Epithelial cell of prostate (primary cell): ENCODE measurements around the gene ARTN.

Source experiments
- DNase-seq: peaks from one replicate; pipeline ENCODE4 v3.0.0-alpha.2; 2011; ENCODE audit warnings: low read depth, low spot score
- H3K27ac ChIP-seq: fragments of 450-650 bp; 2 replicates; pipeline ENCODE4 v1.5.1; 2017; ENCODE audit warnings: mild to moderate bottlenecking

The ARTN gene

DNA sequence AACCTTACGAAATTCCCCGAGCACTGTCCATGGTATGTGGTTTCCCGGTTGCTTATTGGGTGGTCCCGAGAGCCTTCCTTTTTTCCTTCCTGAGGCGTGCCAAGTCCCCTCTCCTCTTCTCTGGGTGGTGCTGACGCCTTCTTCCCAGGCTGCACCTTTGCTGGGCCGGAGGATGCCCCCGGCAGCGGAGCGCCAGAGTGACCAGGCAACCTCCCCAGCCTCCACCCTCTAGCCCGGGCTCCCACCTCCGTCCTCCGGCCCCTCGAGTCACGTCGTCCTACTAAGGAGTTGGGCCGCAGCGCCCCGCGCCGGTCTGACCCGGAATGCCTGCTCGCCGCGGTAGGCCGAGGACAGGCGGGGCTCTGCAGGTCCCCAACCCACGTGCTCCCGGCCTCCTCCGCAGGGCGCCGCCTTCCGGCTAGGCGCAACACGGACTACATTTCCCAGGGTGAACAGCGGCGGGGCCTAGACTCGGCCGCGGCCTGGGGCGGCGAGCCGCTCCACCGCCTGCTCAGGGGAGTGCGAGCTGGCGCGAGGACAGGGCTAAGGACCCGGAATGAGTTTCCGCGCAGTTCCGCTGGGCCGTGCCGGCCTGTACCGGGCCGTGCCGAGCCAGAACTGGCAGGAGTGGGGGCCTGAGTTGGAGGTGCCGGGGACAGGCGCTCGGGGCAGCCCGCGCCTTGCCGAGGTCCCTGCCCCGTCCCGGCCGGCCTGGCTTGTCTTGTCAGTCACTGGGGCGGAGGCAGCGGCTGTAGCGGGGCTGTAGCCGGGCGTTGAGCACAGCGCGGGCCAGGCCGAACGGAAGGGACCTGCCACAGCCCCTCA, 12.8 kb downstream of the ARTN start, which contains the start of gene IPO13:
Gene IPO13 (plus strand): TSS at position 715 of the 825 bp plus-strand sequence. CDS start 651 bp downstream, outside the sequence.
- peak within 1 kb of the TSS; percentile 77 for H3K27ac ChIP-seq
- peak; percentile 83 for DNase-seq

DNA sequence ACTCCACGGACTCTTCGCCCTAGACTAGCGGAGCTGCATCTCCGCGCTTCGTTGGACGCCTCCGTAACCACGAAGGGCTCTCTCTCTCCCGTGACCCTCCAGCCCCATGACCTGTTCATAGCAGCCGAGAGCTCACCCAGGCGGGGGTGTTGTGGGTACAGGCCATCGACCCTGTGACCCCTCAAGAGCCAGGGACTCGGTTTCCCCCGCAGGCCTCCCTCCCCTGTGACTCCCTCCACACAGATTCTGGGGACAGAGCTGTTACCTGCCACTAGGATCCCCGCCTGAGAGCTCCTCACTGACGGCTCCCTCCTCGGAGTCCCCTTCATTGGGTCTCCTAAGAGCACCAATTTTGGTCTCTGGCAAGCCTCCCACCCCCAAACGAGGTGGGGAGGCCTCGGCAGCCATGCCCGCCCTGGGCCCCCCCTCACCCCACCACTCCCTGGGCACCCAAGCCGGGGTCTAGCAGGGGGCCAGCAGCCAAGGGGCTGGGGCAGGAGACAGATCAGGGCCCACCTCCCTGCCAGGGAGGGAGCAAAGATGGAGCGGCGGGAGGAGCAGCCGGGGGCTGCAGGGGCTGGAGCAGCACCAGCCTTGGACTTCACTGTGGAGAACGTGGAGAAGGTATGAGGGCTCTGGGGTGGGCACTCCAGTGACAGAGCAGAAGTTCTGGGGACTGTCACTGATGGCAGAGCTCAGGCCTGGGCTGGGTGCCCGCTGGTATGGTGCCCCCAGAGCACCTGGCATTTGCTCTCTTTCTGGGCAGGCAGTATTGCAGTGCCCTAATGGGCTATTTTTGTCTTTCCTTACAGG, 13.7 kb downstream of the ARTN start:
- DNase-seq = no peak
- peak overlapping the region; percentile 77 for H3K27ac ChIP-seq

DNA sequence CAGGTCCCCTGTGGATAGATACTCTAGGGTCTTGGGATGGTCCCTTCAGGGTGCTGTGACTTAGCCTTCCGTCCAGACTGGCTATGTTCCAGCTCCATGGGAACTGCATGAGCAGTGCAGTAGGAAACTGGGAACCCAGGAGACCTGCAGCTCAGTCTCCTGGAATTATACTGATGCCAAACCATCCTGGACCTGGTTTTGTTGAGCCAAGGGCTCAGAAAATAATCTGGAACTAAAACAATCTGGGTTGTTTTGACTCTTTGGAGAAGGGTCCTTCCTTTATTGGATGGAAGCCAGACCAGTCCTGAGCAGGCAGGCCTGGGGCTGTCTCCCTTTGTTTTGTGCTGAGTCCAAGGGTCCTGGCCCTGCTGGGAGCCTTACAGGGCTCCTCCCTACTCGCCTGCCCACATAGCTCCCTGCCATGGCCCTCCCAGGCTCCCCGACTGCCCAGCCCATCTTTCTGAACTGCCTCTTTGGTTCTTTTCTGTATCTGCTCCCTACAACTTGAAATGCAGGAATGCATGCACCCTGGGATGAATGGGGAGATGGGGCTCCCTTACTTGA, 14.4 kb downstream of the ARTN start:
- no peak overlapping the region for H3K27ac ChIP-seq
- DNase-seq = no peak

DNA sequence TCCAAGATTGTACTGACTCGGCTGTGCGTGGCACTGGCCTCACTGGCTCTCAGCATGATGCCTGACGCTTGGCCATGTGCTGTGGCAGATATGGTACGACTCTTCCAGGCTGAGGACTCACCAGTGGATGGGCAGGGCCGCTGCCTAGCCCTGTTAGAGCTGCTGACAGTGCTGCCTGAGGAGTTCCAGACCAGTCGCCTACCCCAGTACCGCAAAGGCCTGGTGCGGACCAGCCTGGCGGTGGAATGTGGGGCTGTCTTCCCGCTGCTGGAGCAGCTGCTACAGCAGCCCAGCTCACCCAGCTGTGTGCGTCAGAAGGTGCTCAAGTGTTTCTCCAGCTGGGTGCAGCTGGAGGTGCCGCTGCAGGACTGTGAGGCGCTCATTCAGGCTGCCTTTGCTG, 16.1 kb downstream of the ARTN start:
- no peak for DNase-seq
- H3K27ac ChIP-seq = no peak overlapping the region

DNA sequence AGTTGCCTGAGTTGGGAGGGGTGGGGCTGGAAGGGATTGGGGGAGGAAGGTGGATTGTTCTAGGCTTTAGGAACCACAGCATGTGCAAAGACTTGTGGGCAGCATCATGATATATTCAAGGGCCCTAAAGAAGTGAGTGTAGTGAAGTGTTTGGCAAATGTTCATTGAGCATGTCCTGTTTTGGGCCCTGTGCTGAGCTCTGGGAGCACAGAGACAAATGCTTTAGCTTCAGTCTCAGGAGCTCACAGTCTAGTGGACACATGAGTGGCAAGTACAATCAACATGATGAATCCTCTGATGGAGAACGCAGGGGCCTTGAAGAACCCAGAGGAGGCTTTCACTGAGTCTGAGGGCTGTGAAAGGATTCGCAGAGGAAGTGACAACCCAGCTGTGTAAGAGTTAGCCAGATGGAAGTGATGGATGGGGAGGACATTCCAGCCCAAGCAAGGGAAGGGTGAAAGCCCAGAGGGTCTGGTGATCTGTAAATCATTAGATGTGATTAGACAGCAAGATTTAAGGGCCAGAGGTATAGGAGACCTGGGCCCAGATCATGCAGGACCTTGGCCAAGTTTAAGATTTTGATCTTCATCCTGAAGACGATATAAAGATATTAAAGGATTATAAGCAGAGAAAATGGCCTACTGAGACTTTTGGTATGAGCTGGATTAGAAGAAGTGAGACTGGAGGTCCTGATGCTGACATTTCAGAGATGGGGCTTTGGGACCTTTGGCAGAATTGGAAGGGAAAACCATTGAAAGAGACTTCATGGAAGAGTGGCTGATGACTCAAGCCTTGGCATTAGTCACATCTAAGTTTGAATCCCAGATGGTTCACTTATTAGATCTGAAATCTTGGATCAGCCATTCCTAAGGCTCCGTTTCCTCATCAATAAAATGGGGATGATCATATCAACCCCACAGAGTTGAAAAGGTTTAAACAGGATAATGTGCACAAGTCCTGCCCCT, 17.7 kb downstream of the ARTN start:
- DNase-seq = no peak
- no peak overlapping the region for H3K27ac ChIP-seq

DNA sequence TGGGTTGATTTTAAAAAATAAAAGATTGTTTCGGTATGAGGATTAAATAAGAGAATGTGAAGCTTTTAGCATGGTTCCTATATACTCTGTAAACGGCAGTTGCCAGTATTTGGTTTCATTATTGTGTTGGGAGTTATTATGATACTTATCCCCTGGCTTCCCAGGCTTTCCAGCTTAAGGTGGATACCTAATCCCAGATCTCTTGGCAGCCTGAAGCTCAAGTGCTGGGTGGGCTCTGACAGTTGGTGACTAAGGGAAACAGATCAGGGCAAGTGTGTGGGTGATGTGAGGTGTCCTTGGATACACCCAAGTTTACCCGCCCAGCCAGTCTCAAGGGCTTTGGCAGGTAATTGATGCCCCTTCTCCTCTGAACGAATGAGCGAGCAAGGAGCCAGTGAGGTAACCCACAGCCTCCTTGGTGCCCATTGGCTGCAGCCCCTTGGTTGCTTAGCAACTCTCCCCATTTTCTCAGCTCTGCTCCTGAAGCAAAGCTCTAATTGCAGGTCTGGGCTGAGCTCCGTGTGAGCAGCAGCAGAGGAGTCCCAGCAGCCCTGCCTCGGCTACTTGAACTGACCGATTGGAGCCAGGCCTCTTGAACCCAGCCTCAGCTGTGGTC, 19.2 kb downstream of the ARTN start:
- no peak for DNase-seq
- H3K27ac ChIP-seq = no peak overlapping the region

DNA sequence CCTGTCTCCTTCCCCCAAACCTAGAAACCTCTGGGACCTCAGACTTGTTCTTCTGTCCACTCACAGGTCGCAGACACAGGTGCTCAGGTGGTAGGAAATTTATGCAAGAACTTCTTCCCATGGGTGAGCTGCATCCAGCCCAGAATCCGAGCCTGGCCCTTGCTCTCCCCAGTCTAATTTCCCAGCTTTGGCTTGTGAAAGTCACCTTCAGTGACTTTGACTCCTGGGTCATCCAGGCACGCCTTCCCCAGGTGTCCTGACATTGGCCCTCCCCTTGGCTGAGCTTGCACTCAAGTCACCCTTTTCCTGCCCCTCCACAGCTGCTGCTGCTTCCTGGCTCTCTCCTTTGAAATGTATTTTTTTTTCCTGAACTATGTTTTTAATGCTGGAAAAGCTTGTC, 19.8 kb downstream of the ARTN start:
- no peak for DNase-seq
- H3K27ac ChIP-seq = no peak overlapping the region

DNA sequence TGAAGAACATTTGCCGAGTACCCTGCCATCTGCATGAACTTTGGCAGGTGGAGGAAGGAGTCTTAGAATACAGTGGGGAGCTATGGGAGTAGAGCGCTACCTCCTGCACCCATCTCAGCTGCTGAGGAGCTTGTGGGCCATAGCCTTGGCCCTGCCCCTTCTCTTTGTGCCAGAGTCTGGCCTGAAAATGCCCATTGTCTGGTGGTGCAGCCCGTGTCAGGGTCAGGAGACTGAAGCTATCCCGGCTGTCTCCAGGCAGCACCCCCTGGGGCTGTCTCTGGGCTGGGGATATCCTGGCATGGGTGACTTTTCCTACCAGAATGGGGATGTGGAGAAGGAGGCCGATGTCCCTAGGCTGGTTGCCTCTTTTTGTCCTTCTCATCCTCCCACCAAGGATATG, 20.4 kb downstream of the ARTN start:
- no peak overlapping the region for H3K27ac ChIP-seq
- no peak for DNase-seq

DNA sequence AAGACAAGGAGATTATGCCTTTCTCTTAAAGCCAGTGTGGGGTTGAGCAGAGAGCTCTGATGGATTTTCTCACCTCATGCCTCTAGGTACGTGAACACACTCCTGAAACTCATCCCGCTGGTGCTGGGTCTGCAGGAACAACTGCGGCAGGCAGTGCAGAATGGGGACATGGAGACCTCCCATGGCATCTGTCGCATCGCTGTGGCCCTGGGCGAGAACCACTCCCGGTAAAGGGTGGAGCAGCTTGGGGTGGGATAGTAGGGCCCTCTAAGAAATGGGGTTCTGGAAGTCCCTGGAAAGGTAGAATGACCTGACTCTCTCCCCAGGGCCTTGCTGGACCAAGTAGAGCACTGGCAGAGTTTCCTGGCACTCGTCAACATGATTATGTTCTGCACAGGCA, 22.6 kb downstream of the ARTN start:
- no peak for DNase-seq
- no peak overlapping the region for H3K27ac ChIP-seq

DNA sequence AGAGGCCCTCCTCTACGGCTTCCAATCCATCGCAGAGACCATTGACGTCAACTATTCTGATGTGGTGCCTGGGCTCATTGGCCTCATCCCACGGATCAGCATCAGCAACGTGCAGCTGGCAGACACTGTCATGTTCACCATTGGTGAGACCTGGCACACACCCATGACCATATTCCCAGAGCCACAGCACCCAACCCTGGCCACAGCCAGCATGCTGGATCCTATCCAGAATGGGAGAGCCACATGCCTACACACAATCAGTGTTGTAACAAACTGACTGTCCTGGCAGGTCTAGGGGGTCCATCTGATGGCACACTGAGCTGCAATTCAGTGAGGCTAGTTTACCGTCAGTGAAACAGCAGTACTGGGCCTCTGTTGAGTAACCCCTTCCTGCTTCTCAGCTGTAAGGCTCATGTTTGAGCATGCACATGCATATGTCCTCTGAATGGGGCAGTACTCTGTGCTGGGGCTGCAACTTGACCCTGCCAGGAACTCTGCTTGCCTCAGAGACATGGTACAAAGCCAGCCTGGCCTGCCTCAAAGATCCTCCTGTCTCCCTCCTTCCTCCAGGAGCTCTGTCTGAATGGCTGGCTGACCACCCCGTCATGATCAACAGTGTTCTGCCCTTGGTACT, 23.9 kb downstream of the ARTN start:
- H3K27ac ChIP-seq = no peak overlapping the region
- DNase-seq = no peak

DNA sequence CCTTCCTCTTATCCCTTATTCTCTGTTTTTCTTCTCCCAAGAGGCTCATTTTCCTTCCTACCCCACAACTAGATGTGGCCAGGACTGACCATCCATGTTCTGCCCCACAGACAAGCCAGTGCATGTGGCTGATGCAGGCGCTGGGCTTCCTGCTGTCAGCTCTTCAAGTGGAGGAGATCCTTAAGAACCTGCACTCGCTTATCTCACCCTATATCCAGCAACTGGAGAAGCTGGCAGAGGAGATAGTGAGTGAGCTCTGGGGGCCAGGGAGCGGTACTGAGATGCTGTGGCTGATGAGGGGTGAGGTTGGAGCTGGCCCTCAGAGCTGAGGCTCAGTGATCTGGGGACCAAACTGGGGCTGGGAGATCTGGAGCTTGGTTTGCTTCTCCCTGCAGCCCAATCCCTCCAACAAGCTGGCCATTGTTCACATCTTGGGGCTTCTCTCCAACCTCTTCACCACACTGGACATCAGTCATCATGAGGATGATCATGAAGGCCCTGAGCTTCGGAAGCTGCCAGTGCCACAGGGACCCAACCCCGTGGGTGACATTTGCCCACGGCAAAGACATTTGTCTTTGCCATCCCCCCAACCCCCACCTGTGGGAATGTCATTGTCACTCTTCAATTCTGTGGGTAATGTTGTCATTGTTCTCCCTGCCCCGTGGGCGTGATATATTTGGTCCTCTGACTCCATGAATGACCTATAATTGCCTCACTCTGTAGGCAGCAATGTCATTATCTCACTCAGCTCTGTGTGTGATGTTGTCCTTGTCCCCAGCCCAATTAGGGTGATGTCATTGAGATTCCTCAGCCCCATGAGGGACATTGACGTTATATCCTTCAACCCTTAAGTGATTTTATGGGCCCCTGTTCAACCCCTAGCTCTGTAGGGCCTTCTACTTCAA, 25.0 kb downstream of the ARTN start:
- no peak overlapping the region for H3K27ac ChIP-seq

DNA sequence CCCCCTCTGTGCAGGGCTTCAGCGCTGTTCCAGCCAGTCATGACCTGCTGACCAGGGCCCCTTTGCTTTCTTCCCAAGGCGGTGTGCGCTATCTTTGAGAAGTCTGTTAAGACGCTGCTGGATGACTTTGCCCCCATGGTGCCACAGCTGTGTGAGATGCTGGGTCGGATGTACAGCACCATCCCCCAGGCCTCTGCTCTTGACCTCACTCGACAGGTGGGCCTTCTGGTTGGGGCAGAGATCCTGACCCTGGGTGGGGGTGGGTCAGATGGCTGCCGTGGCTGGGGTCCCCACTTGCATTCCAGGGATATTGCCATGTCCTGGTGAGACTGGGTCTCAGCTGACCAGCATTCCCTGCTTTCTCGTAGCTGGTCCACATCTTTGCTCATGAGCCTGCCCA, 27.2 kb downstream of the ARTN start:
- H3K27ac ChIP-seq = no peak overlapping the region

More for the DNA sequence above, 25.0 kb downstream of the ARTN start:
- DNase-seq = no peak

DNA sequence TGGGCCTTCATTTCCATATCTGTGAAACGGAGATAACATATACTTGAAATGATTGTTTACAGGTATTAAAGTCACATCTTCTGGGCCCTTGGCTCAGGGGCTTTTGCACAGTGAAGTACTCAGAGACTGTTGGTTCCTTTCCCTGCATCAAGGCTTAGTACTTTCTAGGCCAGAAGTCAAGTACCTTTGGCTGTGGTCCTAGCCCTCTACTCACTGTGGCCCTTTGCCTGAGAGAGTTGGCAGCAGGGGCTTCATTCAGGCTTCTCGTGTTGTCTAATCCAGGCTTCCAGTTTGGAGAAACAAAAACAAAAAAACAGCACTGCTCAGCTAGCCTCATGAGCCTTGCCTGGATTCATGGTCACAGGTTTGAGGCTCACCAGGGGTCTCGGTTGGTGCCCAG, 28.1 kb downstream of the ARTN start:
- DNase-seq = no peak
- H3K27ac ChIP-seq = no peak overlapping the region

More for the DNA sequence above, 27.2 kb downstream of the ARTN start:
- DNase-seq = no peak

DNA sequence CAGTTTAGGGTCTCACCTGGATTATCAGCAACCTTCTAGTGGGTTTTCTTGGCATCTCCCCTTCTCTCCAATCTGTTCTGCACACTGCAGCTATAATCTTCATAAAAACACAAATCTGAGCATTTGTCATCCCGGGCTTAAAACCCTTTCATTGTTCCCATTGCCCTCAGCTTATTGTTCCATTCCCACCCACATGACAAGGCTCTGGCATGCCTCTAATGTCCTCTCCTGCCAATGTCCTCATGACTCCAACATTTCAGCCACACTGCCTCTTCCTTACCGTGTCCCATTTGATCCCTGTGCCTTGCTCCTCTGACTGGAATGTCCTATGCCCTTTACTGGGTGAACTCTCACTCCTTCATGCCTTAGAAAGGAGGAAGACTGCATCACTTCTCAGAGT, 28.7 kb downstream of the ARTN start:
- H3K27ac ChIP-seq = no peak overlapping the region
- DNase-seq = no peak

DNA sequence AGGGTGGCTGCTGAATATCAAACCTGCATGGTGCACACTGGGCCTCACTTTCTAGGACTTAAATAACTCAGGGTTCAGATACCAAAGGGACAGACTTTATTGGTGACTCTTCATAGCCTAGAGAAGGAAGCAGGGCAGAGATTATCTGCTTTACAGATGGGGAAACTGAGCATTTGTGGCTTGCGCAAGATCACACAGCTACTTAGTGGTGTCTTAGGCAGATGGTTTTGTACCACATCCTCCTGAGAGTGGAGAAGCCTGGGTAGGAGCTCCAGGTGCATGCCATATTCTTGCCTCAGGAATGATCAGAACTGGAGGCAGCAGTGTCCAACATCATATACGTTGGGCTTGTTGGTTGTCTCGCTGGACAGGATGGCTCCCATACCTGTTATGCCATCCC, 29.4 kb downstream of the ARTN start:
- no peak overlapping the region for H3K27ac ChIP-seq
- no peak for DNase-seq

DNA sequence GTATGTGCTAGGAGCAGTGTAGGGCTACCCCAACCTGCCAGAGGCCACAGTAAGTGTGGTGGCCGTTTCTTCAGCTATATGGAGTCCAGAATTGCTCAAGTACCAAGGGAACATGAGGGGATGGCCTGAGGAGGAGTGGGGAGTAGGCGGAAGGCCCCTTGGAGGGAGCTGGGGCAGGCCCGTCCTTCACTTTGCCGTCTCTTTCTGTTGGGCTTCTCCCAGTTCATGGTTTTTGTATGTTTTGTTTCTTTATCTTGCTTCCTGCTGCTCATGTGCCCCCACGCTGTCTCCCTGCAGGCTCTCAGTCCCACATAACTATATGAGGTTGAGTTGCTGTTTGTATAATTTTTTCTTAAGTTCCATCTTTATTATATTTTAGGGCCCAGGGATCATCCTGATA, 30.3 kb downstream of the ARTN start:
- DNase-seq = no peak
- H3K27ac ChIP-seq = no peak overlapping the region

DNA sequence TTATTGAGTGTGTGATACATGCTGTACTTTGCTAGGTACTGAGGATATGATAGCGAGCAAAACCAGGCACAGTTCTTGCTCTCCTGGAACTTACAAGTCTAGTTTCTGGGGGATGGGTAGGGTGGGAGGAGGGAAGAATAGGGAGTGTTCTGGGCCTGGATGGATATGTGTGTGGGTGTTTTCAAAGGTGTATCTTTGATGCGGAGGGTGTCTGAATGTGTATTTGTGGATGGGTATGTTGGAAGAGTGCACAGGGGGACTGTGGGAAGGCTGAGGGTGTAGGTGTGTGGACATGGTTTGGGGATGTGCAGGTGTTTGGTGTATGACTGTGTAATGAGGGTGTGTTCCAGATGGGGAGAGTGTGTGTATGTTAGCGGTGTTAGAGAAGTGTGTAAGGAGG, 31.7 kb downstream of the ARTN start:
- no peak overlapping the region for H3K27ac ChIP-seq
- no peak for DNase-seq

DNA sequence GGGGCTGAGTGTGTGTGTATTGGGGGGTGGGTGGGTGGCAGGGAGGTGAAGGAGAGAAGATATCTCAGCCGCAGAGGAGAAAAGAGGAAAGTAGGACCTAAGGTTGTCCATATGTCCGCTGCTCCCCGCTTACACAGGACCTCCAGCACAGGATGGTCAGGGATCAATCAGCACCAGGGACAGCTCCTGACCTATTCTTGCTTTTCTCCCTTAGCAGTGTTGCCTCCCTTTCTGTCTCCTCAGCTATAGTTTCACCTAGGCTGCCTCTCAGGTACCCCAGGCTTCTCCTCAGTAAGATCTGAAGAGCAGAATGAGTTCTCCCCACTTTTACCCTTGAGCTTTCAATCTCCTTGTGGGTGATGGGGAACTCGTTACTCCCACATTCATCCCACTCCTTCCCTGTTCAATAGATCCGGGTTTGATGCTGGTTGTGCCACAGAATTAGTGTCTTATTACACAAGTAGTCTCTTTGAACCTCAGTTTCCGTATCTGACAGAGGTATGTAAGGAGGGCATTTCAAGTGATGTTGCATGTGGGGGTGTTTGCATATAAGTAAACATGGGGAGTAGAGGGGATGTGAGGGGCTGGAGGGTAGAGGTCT, 34.8 kb downstream of the ARTN start:
- no peak overlapping the region for H3K27ac ChIP-seq
- DNase-seq = no peak
